GM19035 (cell line): ENCODE data around the gene GBGT1.
"Not testable (repeated sequence)": the region's sequence is repeated elsewhere in the genome, so short reads cannot be mapped to it uniquely, and the experiment has no call there.

Experiments used
- ATAC-seq: cut with Tn5 transposase; IDR thresholded peaks from one replicate; pipeline ENCODE4 v1.9.1; 2021; ENCODE audit not compliant: unreplicated experiment

Gene GBGT1

DNA sequence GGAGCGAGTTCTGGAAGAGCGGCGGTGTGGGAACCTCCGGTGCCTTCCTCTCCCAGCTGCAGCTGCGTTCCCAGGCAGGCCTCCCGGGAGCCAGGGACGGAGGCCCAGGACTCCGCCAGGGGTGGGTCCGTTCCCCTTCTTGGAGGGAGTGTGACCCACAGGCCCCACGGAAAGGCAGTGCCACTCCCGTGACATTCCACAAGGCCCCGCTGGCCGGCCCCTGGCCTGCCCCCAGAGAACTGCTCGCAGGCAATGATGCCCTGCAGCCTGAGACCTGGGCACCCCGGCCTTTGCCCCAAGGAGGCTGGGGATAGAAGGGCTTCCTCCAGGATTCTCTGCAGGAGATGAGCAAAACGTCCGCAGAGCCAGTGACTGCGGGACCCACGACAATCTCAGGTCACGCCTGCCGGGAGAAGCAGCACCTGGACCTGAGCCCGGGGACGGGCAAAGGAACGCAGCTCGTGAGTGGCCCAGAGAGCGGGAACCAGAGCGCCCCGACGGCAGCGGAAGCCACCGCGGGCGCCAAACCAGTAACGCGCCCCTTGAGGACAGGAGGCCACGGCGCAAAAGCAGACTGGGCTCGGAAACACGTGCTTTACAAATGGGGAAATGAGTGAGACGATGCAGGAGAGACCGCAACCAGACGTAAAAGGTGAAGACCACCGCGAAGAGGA is 36.1 kb upstream of the GBGT1 start:
- no peak for ATAC-seq

GRCh38 chr9:133195029-133195428 is 31.3 kb upstream of the GBGT1 start:
- ATAC-seq = no peak

GRCh38 chr9:133194597-133194996 is 30.9 kb upstream of the GBGT1 start:
- no peak for ATAC-seq

DNA sequence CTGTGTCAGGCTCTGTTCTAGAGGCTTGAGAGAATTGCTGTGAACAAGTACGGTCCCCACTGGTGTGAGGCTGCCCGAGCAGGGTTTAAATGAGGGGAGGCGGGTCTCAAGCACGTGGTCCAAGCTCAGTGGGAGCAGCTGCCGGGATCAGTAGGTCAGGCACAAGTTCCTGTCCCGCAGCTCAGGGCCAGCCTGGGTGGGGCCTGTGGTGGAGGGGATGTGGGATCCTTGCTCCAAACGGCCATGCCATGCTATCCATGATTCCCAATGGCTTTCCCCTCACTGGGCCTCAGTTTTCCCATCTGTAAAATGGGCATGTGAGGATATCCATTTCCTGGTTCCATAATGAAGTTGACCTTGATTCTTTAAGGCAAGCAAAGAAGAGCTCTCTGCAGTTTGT is 28.3 kb upstream of the GBGT1 start:
- ATAC-seq = no peak

- ATAC-seq = no peak
Observed at GRCh38 chr9:133189826-133190225, 26.1 kb upstream of the GBGT1 start.

DNA sequence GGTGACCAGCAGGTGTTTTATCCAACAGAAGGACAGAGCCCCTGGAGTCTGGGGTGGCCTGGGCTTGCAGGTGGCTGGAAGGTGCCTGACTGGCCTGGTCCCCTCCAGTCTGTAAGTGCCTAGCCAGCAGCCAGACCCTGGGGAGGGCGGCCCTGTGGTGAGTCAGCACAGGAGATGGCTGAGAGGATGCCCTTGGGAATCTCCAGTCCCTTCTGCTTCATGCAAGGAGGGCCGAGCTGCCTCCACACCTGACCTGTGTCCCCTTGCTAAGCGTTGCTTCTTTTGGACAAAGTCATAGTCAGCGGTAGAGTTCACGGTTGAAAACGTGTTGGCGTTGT is 25.1 kb upstream of the GBGT1 start:
- no peak for ATAC-seq

- ATAC-seq = no peak
Observed at GRCh38 chr9:133188006-133188842, 24.5 kb upstream of the GBGT1 start.

- no peak for ATAC-seq
Observed at GRCh38 chr9:133187561-133188005, 23.9 kb upstream of the GBGT1 start.

DNA sequence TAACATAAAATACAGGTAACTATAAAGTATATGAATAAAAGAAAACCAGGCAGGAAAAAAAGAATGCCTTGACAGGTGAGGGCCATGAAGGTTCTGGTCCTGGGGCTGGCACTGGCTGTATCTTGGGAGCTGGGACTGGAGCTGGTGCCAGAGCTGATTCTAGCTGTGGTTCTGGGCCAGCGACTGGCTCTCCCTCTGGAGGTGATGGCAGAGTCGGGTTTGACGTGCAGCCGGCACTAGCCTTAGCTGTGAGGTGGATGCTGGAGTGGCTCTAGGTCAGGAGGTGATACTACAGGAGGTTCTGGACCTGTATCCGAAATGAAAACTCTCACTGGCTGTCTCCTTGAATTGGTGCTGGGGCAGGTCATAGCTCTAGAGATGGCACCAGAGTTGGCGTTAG is 23.0 kb upstream of the GBGT1 start:
- no peak for ATAC-seq

GRCh38 chr9:133184971-133185370 is 21.3 kb upstream of the GBGT1 start:
- no peak for ATAC-seq

- ATAC-seq = no peak
Observed at GRCh38 chr9:133182151-133182550, 18.4 kb upstream of the GBGT1 start.

DNA sequence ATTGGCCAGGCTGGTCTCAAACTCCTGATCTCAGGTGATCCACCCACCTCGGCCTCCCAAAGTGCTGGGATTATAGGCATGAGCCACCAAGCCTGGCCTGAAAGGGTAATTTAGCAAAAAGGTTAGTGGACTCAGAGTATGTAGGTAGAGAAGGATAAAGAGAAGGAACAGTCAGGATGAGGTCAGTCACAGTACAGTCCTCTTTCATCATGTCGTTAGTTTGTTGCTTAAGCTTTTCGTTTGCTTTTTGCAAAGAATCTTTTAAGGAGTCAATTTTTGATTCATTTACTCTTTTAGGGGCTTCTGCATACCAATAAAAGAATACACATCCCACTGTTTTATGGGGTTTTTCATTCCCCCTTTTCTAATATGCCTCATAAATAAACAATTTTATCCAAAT is 17.8 kb upstream of the GBGT1 start:
- no peak for ATAC-seq

- no peak for ATAC-seq
Observed at GRCh38 chr9:133180953-133181352, 17.2 kb upstream of the GBGT1 start.

GRCh38 chr9:133173056-133173455 is 9.3 kb upstream of the GBGT1 start:
- no peak for ATAC-seq

- ATAC-seq = no peak
Observed at GRCh38 chr9:133171161-133171961, 7.6 kb upstream of the GBGT1 start.

DNA sequence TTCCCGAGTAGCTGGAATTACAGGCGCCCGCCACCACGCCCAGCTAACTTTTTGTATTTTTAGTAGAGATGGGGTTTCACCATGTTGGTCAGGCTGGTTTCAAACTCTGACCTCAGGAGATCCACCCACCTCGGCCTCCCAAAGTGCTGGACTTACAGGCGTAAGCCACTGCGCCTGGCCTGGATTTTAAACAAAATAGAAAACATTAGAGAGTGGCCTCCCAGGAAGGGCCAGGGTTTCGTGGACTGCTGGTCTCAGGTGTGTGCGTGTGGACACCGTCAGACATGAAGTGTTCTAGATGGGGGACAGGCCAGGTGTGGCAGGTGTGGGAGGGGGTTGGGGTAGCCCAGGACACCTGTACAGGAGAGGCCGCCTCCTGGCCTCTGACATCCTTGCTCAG is 7.0 kb upstream of the GBGT1 start:
- no peak for ATAC-seq

DNA sequence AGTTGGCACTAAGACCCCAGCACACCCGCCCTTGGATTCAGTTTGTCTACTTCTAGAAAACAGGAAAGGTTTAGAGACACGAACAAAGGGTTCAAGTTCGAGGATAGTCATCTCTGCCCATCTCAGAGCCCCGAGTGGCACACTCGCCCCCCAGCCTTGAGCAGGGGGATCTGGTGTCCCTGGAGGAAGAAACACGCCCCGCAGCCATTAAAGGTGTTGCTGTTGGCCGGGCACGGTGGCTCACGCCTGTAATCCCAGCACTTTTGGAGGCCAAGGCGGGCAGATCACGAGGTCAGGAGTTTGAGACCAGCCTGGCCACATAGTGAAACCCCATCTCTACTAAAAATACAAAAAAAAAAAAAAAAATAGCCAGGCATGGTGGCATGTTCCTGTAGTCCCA is 6.0 kb upstream of the GBGT1 start:
- not testable (repeated sequence) for ATAC-seq

- no peak for ATAC-seq
Observed at GRCh38 chr9:133169102-133169501, 5.4 kb upstream of the GBGT1 start.

DNA sequence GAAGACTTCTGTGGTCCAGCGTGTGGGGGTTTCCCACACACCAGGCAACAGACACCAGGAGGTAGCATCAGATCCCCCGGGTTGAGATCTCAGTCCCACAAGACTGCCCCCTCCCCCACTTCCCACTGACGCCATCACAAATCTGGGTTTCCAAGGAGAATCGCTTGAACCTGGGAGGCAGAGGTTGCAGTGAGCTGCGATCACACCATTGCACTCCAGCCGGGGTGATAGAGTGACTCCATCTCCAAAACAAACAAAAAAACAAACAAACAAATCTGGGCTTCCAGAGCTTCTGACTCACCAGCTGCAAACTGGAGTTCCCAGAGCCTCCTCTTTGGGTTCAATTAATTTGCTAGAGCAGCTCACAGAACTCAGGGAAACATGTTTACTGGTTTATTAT is 4.7 kb upstream of the GBGT1 start:
- no peak for ATAC-seq

DNA sequence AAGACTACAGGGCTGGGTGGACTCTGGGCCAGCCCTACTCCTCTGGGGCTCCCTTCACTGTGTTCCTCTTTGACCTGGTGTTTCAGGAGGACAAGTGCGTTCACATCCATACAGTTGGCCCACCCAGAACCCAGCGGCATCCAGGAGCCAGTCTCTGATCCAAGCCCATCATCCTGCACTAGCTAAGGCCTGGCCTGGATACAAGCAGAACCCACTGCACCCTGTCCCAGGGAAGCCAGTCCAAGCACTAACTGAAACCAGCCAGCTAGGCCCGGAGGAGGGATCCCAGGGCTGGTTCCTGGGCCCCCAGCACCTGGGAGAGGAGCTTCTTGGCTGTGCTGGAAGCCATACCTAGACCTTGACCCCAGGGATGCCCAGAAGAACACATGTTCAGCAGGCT is 4.1 kb upstream of the GBGT1 start:
- ATAC-seq = no peak

GRCh38 chr9:133167096-133167730 is 3.5 kb upstream of the GBGT1 start:
- ATAC-seq = no peak
